HepG2 (cell line): ENCODE data around the gene VKORC1. TPM values are rescaled to one million over a fixed set of nuclear protein-coding genes. Genes with fewer than 3 reads are reported as not detected.

Experiments used
- AGO1 ChIP-seq: fragments of 200-400 bp; formaldehyde crosslinking; IDR thresholded peaks from 2 replicates; pipeline ENCODE4 v1.6.1; 2017; ENCODE audit warnings: mild to moderate bottlenecking, low read depth, low read length, moderate library complexity; ENCODE audit not compliant: poor library complexity, severe bottlenecking
- AHR ChIP-seq: IDR thresholded peaks from 2 replicates; pipeline ENCODE4 v1.6.1; 2018; ENCODE audit warnings: missing genetic modification reagents, missing compliant biosample characterization
- CBX5 ChIP-seq: sonication (generic); formaldehyde crosslinking; IDR thresholded peaks from 2 replicates; pipeline ENCODE4 v1.4.0; 2020; ENCODE audit warnings: missing genetic modification reagents, borderline replicate concordance
- CENPBD1 ChIP-seq: sonication (generic); formaldehyde crosslinking; IDR thresholded peaks from 2 replicates; pipeline ENCODE4 v1.8.0; 2022; ENCODE audit warnings: missing genetic modification reagents, low read depth, mild to moderate bottlenecking, borderline replicate concordance
- DNMT3B ChIP-seq: conservative IDR thresholded peaks from 2 replicates; pipeline ENCODE4 v1.6.1; 2016; ENCODE audit warnings: missing biosample characterization, control low read depth
- FOXP1 ChIP-seq, 2 experiments: fragments of 450-650 bp in 1 of 2; IDR thresholded peaks; 2 replicates each; pipeline ENCODE4 v1.6.1; 2017 to 2018; ENCODE audit warnings: antibody characterized with exemption in 1 of 2
- HDAC6 ChIP-seq: fragments of 200-600 bp; sonication (generic); IDR thresholded peaks from 2 replicates; pipeline ENCODE4 v1.7.0; 2017; ENCODE audit warnings: mild to moderate bottlenecking, antibody characterized with exemption, low read length, low read depth
- KDM2A ChIP-seq: sonication (generic); formaldehyde crosslinking; IDR thresholded peaks from 2 replicates; pipeline ENCODE4 v1.4.0; 2020; ENCODE audit warnings: low read depth, missing genetic modification reagents, borderline replicate concordance
- MEIS1 ChIP-seq: sonication (generic); formaldehyde crosslinking; IDR thresholded peaks from 2 replicates; pipeline ENCODE4 v1.9.0; 2021; ENCODE audit warnings: mild to moderate bottlenecking, missing genetic modification reagents, moderate library complexity, borderline replicate concordance
- MIXL1 ChIP-seq: IDR thresholded peaks from 2 replicates; pipeline ENCODE4 v1.6.1; 2016
- PHF5A ChIP-seq: IDR thresholded peaks from one replicate; pipeline ENCODE4 v1.6.1; 2018; ENCODE audit warnings: low read depth, missing genetic modification reagents; ENCODE audit not compliant: unreplicated experiment
- PRMT3 ChIP-seq: sonication (generic); formaldehyde crosslinking; IDR thresholded peaks from 2 replicates; pipeline ENCODE4 v1.8.1; 2022; ENCODE audit warnings: low read depth, mild to moderate bottlenecking, moderate library complexity, missing genetic modification reagents, borderline replicate concordance
- SNAPC2 ChIP-seq: sonication (generic); formaldehyde crosslinking; IDR thresholded peaks from 2 replicates; pipeline ENCODE4 v1.8.1; 2022; ENCODE audit warnings: mild to moderate bottlenecking, missing genetic modification reagents
- SP2 ChIP-seq: sonication (generic); formaldehyde crosslinking; IDR thresholded peaks from 2 replicates; pipeline ENCODE4 v1.5.1; 2020; ENCODE audit warnings: mild to moderate bottlenecking, missing genetic modification reagents
- ZFP37 ChIP-seq: sonication (generic); formaldehyde crosslinking; IDR thresholded peaks from 2 replicates; pipeline ENCODE4 v1.4.0; 2020; ENCODE audit warnings: missing genetic modification reagents, borderline replicate concordance
- ZIK1 ChIP-seq: sonication (generic); formaldehyde crosslinking; IDR thresholded peaks from 2 replicates; pipeline ENCODE4 v1.5.0; 2020; ENCODE audit warnings: mild to moderate bottlenecking, low read depth, missing genetic modification reagents, borderline replicate concordance
- ZNF138 ChIP-seq: sonication (generic); formaldehyde crosslinking; IDR thresholded peaks from 2 replicates; pipeline ENCODE4 v1.5.0; 2020; ENCODE audit warnings: mild to moderate bottlenecking, low read depth, missing genetic modification reagents
- ZNF432 ChIP-seq: sonication (generic); formaldehyde crosslinking; IDR thresholded peaks from 2 replicates; pipeline ENCODE4 v1.5.0; 2020; ENCODE audit warnings: missing genetic modification reagents, mild to moderate bottlenecking, borderline replicate concordance
- ZNF484 ChIP-seq: sonication (generic); formaldehyde crosslinking; IDR thresholded peaks from 2 replicates; pipeline ENCODE4 v1.5.1; 2020; ENCODE audit warnings: mild to moderate bottlenecking, low read depth, missing genetic modification reagents, borderline replicate concordance
- ZNF746 ChIP-seq: sonication (generic); formaldehyde crosslinking; IDR thresholded peaks from 2 replicates; pipeline ENCODE4 v1.8.0; 2022; ENCODE audit warnings: mild to moderate bottlenecking, missing genetic modification reagents
- polyA plus RNA-seq, 8 experiments: library from polyadenylated mRNA; depleted of rRNA in 3 of 8; stranded (reverse) in 7 of 8; unstranded in 1 of 8; fragments of >200 nt; fragmentation: Illumina TruSeq in 4 of 8; extraction: Trizol in 4 of 8; gene quantifications; 2 replicates each; pipeline versions ENCODE4 v1.2.1 to v1.2.3, GENCODE V29; 2011 to 2016; ENCODE audit warnings: low read depth in 4 of 8, missing spikeins in 1 of 8, mixed read lengths in 1 of 8; ENCODE audit not compliant: insufficient read depth in 1 of 8
- total RNA-seq, 5 experiments: library from RNA; depleted of rRNA; stranded (reverse); fragments of >200 nt; fragmentation: Illumina TruSeq; extraction: Trizol; gene quantifications; 2 replicates each; pipeline ENCODE4 v1.2.3, GENCODE V29; 2016; ENCODE audit warnings: low read depth in 1 of 5
- TF ChIP-seq, protein P1 (sequence below): sonication (generic); formaldehyde crosslinking; IDR thresholded peaks from 2 replicates; pipeline ENCODE4 v1.4.0; 2020; ENCODE audit warnings: low read depth, missing genetic modification reagents
- TF ChIP-seq, protein P2 (sequence below), 2 experiments: sonication (generic) in 1 of 2; formaldehyde crosslinking in 1 of 2; IDR thresholded peaks; 2 replicates each; pipeline versions ENCODE4 v1.5.1 to v1.6.1; 2011 to 2020; ENCODE audit warnings: borderline replicate concordance in 1 of 2, low read depth in 1 of 2, low read length in 1 of 2, mild to moderate bottlenecking in 1 of 2, missing genetic modification reagents in 1 of 2, moderate library complexity in 1 of 2

VKORC1 gene
- total and polyA plus RNA-seq, 2 of the 13 experiments (the other 11 are each of a cell fraction or from before 2014, with no cell fraction given) = 141 to 615 TPM

- TF ChIP-seq ZFP37 (CRISPR knock-in tag) (no peak), ZNF484 (CRISPR knock-in tag) (no peak), CENPBD1 (CRISPR knock-in tag) (no peak; the same call in 1 of the 2 replicates), DNMT3B (CRISPR knock-in tag) (no peak; the same call in 1 of the 2 replicates), ZNF746 (peak; percentile 40; the same call in 1 of the 2 replicates), FOXP1 (IDR thresholded peaks at IDR 0.05) (no peak), FOXP1 (CRISPR knock-in tag; IDR thresholded peaks at IDR 0.05) (no peak; the same call in 1 of the 2 replicates), PHF5A (CRISPR knock-in tag) (no peak), CBX5 (CRISPR knock-in tag) (no peak; the same call in 1 of the 2 replicates), PRMT3 (CRISPR knock-in tag) (no peak), AGO1 (no peak), SP2 (peak; percentile 29; the same call in 1 of the 2 replicates), HDAC6 (no peak), ZNF138 (CRISPR knock-in tag) (peak; percentile 65), KDM2A (peak; percentile 43; the same call in 1 of the 2 replicates), SNAPC2 (CRISPR knock-in tag) (no peak), MIXL1 (CRISPR knock-in tag) (peak; percentile 25; the same call in 1 of the 2 replicates), AHR (CRISPR knock-in tag) (no peak), ZNF432 (CRISPR knock-in tag) (no peak), ZIK1 (CRISPR knock-in tag) (peak; percentile 88), MEIS1 (CRISPR knock-in tag) (no peak)
- TF ChIP-seq, protein P1, sequence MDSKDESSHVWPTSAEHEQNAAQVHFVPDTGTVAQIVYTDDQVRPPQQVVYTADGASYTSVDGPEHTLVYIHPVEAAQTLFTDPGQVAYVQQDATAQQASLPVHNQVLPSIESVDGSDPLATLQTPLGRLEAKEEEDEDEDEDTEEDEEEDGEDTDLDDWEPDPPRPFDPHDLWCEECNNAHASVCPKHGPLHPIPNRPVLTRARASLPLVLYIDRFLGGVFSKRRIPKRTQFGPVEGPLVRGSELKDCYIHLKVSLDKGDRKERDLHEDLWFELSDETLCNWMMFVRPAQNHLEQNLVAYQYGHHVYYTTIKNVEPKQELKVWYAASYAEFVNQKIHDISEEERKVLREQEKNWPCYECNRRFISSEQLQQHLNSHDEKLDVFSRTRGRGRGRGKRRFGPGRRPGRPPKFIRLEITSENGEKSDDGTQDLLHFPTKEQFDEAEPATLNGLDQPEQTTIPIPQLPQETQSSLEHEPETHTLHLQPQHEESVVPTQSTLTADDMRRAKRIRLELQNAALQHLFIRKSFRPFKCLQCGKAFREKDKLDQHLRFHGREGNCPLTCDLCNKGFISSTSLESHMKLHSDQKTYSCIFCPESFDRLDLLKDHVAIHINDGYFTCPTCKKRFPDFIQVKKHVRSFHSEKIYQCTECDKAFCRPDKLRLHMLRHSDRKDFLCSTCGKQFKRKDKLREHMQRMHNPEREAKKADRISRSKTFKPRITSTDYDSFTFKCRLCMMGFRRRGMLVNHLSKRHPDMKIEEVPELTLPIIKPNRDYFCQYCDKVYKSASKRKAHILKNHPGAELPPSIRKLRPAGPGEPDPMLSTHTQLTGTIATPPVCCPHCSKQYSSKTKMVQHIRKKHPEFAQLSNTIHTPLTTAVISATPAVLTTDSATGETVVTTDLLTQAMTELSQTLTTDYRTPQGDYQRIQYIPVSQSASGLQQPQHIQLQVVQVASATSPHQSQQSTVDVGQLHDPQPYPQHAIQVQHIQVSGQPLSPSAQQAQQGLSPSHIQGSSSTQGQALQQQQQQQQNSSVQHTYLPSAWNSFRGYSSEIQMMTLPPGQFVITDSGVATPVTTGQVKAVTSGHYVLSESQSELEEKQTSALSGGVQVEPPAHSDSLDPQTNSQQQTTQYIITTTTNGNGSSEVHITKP (CRISPR knock-in tag) = 0 out of 2 replicates have a peak, but pooled peaks have one; percentile 39
- TF ChIP-seq, protein P2, sequence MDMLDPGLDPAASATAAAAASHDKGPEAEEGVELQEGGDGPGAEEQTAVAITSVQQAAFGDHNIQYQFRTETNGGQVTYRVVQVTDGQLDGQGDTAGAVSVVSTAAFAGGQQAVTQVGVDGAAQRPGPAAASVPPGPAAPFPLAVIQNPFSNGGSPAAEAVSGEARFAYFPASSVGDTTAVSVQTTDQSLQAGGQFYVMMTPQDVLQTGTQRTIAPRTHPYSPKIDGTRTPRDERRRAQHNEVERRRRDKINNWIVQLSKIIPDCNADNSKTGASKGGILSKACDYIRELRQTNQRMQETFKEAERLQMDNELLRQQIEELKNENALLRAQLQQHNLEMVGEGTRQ (IDR thresholded peaks at IDR 0.05; ENCODE audit: low read depth, low read length) = no peak
- TF ChIP-seq, protein P2 (CRISPR knock-in tag; IDR thresholded peaks at IDR 0.05; ENCODE audit: borderline replicate concordance) = no peak
Measured at GRCh38 chr16:31073142-31073969, 21.2 kb downstream of the VKORC1 start (continued).
